CD4-positive, alpha-beta T cell (primary cell): ENCODE results near the gene PTCHD4. TPM values are rescaled to one million over a fixed set of nuclear protein-coding genes. Genes with fewer than 3 reads are reported as not detected.

ENCODE experiments used
- ATAC-seq: fragments of 200-7000 bp; cut with Tn5 transposase; one replicate; pipeline ENCODE4 v1.10.0; 2022; ENCODE audit warnings: mild to moderate bottlenecking; ENCODE audit not compliant: poor library complexity
- CTCF ChIA-PET: fragments of 350-600 bp; sonication (Branson Sonifier 250); formaldehyde crosslinking; loops from one replicate; lab custom pipeline; 2021; ENCODE audit warnings: antibody characterized with exemption, inconsistent platforms; lab: Charles Lee
- POLR2A ChIA-PET: fragments of 350-600 bp; sonication (Branson Sonifier 250); formaldehyde crosslinking; loops from one replicate; lab custom pipeline; 2021; ENCODE audit warnings: antibody characterized with exemption, inconsistent platforms; lab: Charles Lee
- DNase-seq, 14 experiments: peaks; one replicate each; pipeline ENCODE4 v3.0.0-alpha.2; 2013 to 2020; ENCODE audit warnings: mixed read lengths in 2 of 14
- H3K27ac ChIP-seq, 2 donors: one replicate each; pipeline versions ENCODE4 v1.5.1 to v1.7.0; 2013; ENCODE audit warnings: low read length in 2 of 2, low read depth in 1 of 2, mild to moderate bottlenecking in 1 of 2
- H3K27me3 ChIP-seq, 2 experiments: 1 replicate in 1 of 2; 2 replicates in 1 of 2; pipeline versions ENCODE4 v1.6.1 to v1.7.0; 2013; ENCODE audit warnings: low read length in 2 of 2, control low read depth in 1 of 2, mild to moderate bottlenecking in 1 of 2, moderate library complexity in 1 of 2; ENCODE audit not compliant: insufficient read depth in 2 of 2, control insufficient read depth in 1 of 2
- H3K36me3 ChIP-seq: one replicate; pipeline ENCODE4 v1.6.1; 2013; ENCODE audit warnings: low read length, control low read depth; ENCODE audit not compliant: insufficient read depth
- H3K4me1 ChIP-seq: one replicate; pipeline ENCODE4 v1.6.1; 2013; ENCODE audit warnings: low read length, control low read depth; ENCODE audit not compliant: insufficient read depth
- H3K4me3 ChIP-seq: one replicate; pipeline ENCODE4 v1.5.1; 2013; ENCODE audit warnings: mild to moderate bottlenecking, low read length, moderate library complexity
- H3K9me3 ChIP-seq, 2 experiments: 1 replicate in 1 of 2; 2 replicates in 1 of 2; pipeline versions ENCODE4 v1.6.1 to v1.7.0; 2013; ENCODE audit warnings: low read length in 2 of 2, mild to moderate bottlenecking in 2 of 2, control low read depth in 1 of 2, moderate library complexity in 1 of 2; ENCODE audit not compliant: control insufficient read depth in 1 of 2, insufficient read depth in 1 of 2
- H3K27ac Mint-ChIP-seq: one replicate; pipeline ENCODE4 v1.8.0; 2020; ENCODE audit warnings: mixed read lengths
- H3K27me3 Mint-ChIP-seq: one replicate; pipeline ENCODE4 v1.8.0; 2021; ENCODE audit warnings: mixed read lengths
- H3K36me3 Mint-ChIP-seq: one replicate; pipeline ENCODE4 v1.8.0; 2021; ENCODE audit warnings: low read depth, mixed read lengths
- H3K4me1 Mint-ChIP-seq: one replicate; pipeline ENCODE4 v1.8.0; 2021; ENCODE audit warnings: low read depth, mixed read lengths
- H3K4me3 Mint-ChIP-seq: one replicate; pipeline ENCODE4 v1.8.0; 2020; ENCODE audit warnings: mild to moderate bottlenecking, mixed read lengths
- H3K9me3 Mint-ChIP-seq: one replicate; pipeline ENCODE4 v1.8.0; 2020; ENCODE audit warnings: mixed read lengths
- CTCF ChIP-seq: fragments of 200-600 bp; IDR thresholded peaks from one replicate; pipeline ENCODE4 v1.8.0; 2022; ENCODE audit warnings: antibody characterized with exemption, mild to moderate bottlenecking
- intact Hi-C, 2 experiments: fragments of 100-400 bp; cut with DNase I in 1 of 2; cut with micrococcal nuclease in 1 of 2; formaldehyde crosslinking; loops; one replicate each; pipeline versions ENCODE4 v1.15.1 to v1.9.0; 2023 to 2025; cut with DNase I, micrococcal nuclease
- total RNA-seq, 174 experiments: library from RNA in 2 of 174; stranded (reverse) in 2 of 174; gene quantifications; one replicate each; pipeline ENCODE4 v1.2.3 and lab custom pipeline; 2021 to 2026

Gene PTCHD4
- total RNA-seq, 2 experiments from 2014 or later: not detected

- Mint-ChIP-seq H3K4me1 (no peaks in the 10 kb centered on the region), H3K27ac (no peak overlapping the region), H3K9me3 (peaks cover 4% of the 10 kb centered on the region), H3K27me3 (no peaks in the 10 kb centered on the region), H3K36me3 (no peaks in the 10 kb centered on the region), H3K4me3 (no peak overlapping the region)
- CTCF ChIA-PET: no interaction called here
- H3K4me1 ChIP-seq: no peaks in the 10 kb centered on the region
- TF ChIP-seq CTCF: no peak
- no peak overlapping the region for H3K4me3 ChIP-seq
- H3K36me3 ChIP-seq: no peaks in the 10 kb centered on the region
- ATAC-seq (no peak), DNase-seq (no peak)
- peaks cover 6 to 9% of the 10 kb centered on the region in 2 experiments for H3K9me3 ChIP-seq
- H3K27ac ChIP-seq: no peak overlapping the region
- no peaks in the 10 kb centered on the region for H3K27me3 ChIP-seq
- intact Hi-C loops: no loop called here
- POLR2A ChIA-PET: no interaction called here
Measured at GRCh38 chr6:48147051-48147450, 36.1 kb upstream of the PTCHD4 start.

- Histone ChIP-seq H3K36me3 (no peaks in the 10 kb centered on the region), H3K4me1 (no peaks in the 10 kb centered on the region), H3K9me3 (no peaks in the 10 kb centered on the region), H3K27ac (no peak overlapping the region), H3K4me3 (no peak overlapping the region), H3K27me3 (no peaks in the 10 kb centered on the region)
- CTCF ChIA-PET: no interaction called here
- DNase-seq (no peak), ATAC-seq (no peak)
- POLR2A ChIA-PET: no interaction called here
- H3K27ac Mint-ChIP-seq: no peak overlapping the region
- no peaks in the 10 kb centered on the region for H3K27me3 Mint-ChIP-seq
- intact Hi-C loops: no loop called here
- H3K36me3 Mint-ChIP-seq: no peaks in the 10 kb centered on the region
- no peak for TF ChIP-seq CTCF
- peaks cover 4% of the 10 kb centered on the region for H3K9me3 Mint-ChIP-seq
- no peaks in the 10 kb centered on the region for H3K4me1 Mint-ChIP-seq
- no peak overlapping the region for H3K4me3 Mint-ChIP-seq
Measured at GRCh38 chr6:48144021-48144420, 33.0 kb upstream of the PTCHD4 start.

- H3K4me3 ChIP-seq: no peak overlapping the region
- H3K9me3 ChIP-seq: no peaks in the 10 kb centered on the region
- Mint-ChIP-seq H3K4me1 (no peaks in the 10 kb centered on the region), H3K4me3 (no peak overlapping the region), H3K36me3 (no peaks in the 10 kb centered on the region), H3K27me3 (no peaks in the 10 kb centered on the region), H3K27ac (no peak overlapping the region), H3K9me3 (peaks cover 1% of the 10 kb centered on the region)
- no peaks in the 10 kb centered on the region for H3K4me1 ChIP-seq
- DNase-seq (no peak), ATAC-seq (no peak)
- no peak for TF ChIP-seq CTCF
- H3K27me3 ChIP-seq: no peaks in the 10 kb centered on the region
- no peaks in the 10 kb centered on the region for H3K36me3 ChIP-seq
- intact Hi-C loops: no loop called here
- H3K27ac ChIP-seq: no peak overlapping the region
- ChIA-PET POLR2A (no interaction called here), CTCF (no interaction called here)
Measured at GRCh38 chr6:48141975-48142374, 31.0 kb upstream of the PTCHD4 start.
